HG03469 (cell line): Measurements from ENCODE around the gene ARHGAP32.
A peak's percentile ranks its signal among the peaks of the same experiment; 100 is the strongest.

Source experiments
- ATAC-seq: cut with Tn5 transposase; IDR thresholded peaks from one replicate; pipeline ENCODE4 v1.9.1; 2021; ENCODE audit warnings: mild to moderate bottlenecking, moderate library complexity, moderate number of reproducible peaks; ENCODE audit not compliant: unreplicated experiment

Gene ARHGAP32

GRCh38 chr11:128962896-128963295, 229.2 kb downstream of the ARHGAP32 start:
- ATAC-seq = no peak

- no peak for ATAC-seq
Measured at GRCh38 chr11:128961645-128962044, 230.5 kb downstream of the ARHGAP32 start.

DNA sequence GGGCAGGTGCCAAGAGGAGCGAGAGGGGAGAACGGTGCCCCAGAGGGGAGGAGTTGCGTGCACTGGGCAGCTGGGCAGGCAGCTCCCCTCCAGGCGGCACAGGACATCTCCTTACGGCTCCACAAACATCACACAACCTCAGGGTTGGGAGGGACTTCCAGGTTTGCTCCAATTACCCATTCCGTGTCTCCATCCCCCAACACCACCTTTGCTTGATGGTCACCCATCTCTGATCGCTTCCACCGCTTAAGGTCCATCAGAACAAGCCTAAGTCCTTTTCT, 235.0 kb downstream of the ARHGAP32 start:
- no peak for ATAC-seq

DNA sequence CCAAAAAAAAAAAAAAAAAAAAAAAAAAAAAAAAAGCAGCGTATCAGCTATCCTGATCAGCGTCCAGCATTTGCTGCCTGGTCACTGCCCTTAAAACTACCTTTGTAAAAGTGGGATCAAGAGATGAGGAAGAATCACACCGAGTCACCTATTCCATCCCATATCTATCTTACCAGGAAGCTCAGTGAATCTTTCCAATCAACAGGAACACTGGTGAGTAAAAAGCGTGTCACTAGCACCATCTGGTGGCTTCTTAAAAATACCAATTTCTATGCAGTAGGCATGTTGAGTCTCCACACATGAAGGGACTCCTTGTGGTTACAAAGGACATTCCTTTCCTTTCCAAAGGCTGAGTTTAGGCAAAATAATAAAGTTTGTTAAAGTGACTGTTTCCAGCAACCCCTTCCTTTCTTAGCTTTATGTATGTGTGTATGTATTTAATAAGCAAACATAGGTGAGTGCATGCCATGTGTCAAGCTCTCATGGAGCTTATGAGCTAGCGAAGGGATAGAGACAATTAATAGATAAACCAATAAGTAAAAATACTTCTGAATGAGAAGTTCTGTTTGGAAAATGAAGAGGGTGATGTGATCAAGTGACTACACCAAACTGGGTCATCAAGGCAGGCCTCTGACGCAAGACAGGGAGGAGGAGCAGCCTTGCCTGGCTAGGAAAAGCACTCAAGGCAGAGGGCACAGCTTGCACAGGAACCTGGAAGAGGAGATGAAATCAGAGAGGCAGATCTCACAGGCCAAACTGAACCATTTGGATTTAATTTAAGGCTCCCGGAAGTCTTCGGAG, 235.5 kb downstream of the ARHGAP32 start:
- peak; percentile 68 for ATAC-seq

DNA sequence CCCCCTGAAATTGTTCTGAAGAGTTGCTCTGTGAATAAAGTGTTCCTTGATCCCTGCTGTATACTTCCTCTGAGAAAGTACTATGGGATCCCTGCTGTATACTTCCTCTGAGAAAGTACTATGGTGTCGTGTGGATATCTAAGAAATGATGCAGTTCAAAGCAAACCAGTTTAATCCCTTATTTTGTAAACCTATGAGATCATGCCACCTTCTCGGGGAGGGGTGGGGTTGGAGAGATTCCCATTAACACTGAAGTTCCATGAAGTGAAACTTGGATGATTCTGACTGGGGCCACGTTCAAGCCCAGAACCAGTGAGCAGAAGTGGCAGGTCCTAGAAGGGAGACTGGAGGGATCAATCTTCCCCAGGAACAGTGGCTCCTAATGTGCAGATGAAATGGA, 236.5 kb downstream of the ARHGAP32 start:
- no peak for ATAC-seq

DNA sequence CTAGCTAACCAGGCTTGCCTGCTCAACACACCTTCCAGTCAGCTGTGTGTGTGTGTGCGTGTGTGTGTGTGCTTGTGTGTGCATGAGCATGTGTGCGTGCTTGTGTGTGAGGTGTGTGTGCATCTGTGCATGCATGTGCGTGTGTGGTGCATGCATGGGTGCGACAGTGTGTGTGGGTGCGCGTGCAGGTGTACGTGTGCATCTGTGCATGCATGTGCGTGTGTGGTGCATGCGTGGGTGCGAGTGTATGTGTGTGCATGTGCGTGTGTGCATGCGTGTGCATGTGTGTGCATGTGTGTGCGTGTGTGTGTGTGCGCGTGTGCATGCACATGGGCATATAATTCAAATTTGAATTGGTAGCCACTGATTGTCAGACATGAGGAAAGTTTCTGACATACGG, 239.0 kb downstream of the ARHGAP32 start:
- no peak for ATAC-seq

- no peak for ATAC-seq
Measured at GRCh38 chr11:128949791-128950454, 242.2 kb downstream of the ARHGAP32 start.

- no peak for ATAC-seq
Measured at GRCh38 chr11:128948583-128948982, 243.5 kb downstream of the ARHGAP32 start.

- no peak for ATAC-seq
Measured at GRCh38 chr11:128947773-128948172, 244.4 kb downstream of the ARHGAP32 start.

- ATAC-seq = no peak
Measured at GRCh38 chr11:128946648-128947047, 245.5 kb downstream of the ARHGAP32 start.

- ATAC-seq = no peak
Measured at GRCh38 chr11:128943428-128943976, 248.6 kb downstream of the ARHGAP32 start.

- no peak for ATAC-seq
Measured at GRCh38 chr11:128942817-128943427, 249.2 kb downstream of the ARHGAP32 start, which contains the start of gene TP53AIP1. TSS of gene TP53AIP1 (minus strand) at chr11:128942871. CDS start at chr11:128937818, 5,053 bp downstream.

DNA sequence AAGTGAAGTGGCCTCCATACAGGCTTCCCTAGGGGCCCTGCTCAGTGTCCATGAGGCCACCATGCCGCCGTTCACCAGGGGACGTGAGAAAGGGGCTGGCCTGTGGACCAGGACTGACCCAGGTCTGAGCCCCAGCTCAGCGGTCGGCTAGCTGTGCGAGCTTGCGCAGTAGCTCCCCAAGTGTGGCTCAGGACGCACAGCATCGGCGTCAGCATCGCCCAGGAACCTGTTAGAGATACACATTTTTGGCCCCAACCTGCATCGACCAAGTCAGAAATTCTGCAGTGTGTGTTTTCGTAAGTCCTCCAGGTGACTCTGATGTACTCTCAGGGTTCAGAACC, 249.9 kb downstream of the ARHGAP32 start:
- ATAC-seq = no peak

DNA sequence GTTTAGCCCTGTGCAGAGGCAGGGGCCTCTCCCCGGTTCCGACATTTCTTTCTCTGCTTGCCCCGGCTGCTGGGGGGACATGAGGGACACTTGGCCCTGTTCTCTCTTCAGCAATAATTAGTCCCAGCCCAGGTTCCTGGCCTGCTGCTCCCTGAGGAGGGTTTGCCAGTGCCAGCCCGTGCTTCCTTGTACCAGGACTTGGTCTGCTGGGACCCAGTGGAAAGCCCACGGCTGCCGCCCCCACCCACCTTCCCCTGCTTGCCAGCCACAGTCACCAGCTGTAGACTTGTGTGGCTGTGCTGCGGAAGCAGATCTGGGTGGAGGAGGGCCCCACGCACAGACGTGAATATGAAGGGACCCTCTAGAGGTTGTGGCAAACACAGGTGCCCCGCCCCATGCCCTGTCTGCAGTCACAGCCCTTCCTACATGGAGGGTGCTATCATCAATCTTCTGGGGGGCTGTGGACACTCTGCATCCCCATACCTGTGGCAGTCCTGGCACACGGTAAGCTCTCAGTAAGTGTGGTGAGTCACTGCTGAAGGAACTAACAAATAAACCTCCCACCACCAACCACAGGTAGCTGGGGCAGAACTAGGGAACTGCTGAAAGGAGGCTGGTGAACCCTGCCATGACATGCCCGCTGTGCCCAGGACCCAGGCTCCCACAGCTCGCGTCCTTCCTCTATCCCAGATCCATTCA, 250.4 kb downstream of the ARHGAP32 start:
- ATAC-seq = no peak

DNA sequence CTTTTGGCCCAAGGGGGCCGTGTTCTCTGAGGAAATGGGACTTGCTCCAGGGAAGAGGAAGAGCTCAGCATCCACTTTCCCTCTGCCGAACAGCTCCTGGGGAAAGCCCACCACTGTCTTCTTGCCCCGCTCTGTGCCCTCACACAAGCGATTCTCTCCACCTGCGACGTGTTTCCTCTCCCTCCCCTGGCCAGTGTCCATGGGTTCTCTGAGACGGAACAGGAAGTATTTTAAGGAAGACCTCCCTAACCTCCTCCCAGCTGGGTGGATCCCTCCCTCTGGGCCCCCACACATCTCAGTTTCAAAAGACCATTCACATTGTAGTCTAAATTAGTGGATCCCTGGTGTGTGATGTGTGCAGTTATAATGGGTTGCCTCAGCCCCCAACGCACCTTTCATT, 251.0 kb downstream of the ARHGAP32 start:
- ATAC-seq = no peak

- ATAC-seq = no peak
Measured at GRCh38 chr11:128940603-128941002, 251.5 kb downstream of the ARHGAP32 start.

- ATAC-seq = no peak
Measured at GRCh38 chr11:128940156-128940555, 252.0 kb downstream of the ARHGAP32 start.

GRCh38 chr11:128939591-128939990, 252.5 kb downstream of the ARHGAP32 start:
- no peak for ATAC-seq

- ATAC-seq = no peak
Measured at GRCh38 chr11:128938156-128938885, 253.8 kb downstream of the ARHGAP32 start.

DNA sequence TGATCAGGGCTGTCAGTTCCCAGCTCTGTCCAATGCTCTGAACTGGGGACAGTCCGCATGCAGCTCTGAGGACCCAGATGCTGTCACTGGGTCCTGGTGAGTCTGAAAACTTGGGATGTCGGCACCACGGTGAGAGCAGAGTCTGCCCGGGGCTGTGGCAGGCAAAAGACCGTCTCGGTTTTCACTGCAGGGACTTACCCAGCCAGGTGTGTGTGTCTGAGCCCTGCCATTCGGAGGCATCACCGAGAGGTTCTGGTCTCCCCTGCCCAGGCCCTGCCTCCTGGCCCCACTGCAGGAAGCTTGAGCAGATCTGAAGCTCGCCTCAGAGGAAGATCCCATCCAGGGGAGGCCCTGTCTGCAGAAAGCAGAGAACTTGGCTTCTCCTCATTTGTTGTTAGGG, 254.6 kb downstream of the ARHGAP32 start:
- ATAC-seq = no peak
